ENCODE results near the gene FUCA1. TPM values are rescaled to one million over a fixed set of nuclear protein-coding genes. Genes with fewer than 3 reads are reported as not detected.
"Not testable (repeated sequence)": the region's sequence is repeated elsewhere in the genome, so short reads cannot be mapped to it uniquely, and the experiment has no call there.

Gene FUCA1
- total RNA-seq, 1 donor from 2014 or later: 17.1 TPM

DNA sequence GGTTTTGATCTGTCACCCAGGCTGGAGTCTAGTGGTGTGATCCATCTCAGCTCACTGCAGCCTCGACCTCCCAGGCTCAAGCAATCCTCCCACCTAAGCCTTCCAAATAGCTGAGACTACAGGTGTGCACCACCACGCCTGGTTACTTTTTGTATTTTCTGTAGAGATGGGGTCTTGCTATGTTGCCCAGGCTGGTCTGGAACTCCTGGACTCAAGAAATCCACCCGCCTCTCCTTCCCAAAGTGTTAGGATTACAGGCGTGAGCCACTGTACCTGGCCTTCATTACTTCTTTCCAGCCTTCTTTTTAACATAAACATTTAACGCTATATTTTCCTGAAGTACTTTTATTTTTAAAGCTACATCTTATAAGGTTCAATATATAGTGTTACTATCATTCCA lies 24.4 kb downstream of the FUCA1 start:
- DNase-seq (ENCODE audit: low read depth): no peak

DNA sequence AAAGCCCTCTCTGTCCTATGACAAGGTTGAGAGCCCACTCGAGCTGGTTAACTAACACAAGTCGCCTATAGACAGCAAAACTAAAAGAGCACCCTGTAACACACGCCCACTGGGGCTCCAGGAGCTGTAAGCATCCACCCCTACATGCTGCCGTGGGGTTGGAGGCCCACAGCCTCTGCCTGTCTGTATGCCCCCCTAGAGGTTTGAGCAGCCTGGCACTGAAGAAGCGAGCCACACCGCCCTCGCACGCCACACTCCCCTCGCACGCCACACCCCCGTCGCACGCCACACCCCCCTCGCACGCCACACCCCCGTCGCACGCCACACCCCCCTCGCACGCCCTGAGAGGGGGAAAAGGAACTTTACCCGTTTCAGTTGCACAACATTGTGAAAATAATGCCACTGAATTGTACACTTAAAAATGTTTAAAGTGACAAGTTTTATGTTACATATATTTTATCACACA lies 29.7 kb downstream of the FUCA1 start:
- peak; percentile 52 for DNase-seq (ENCODE audit: low read depth)

DNA sequence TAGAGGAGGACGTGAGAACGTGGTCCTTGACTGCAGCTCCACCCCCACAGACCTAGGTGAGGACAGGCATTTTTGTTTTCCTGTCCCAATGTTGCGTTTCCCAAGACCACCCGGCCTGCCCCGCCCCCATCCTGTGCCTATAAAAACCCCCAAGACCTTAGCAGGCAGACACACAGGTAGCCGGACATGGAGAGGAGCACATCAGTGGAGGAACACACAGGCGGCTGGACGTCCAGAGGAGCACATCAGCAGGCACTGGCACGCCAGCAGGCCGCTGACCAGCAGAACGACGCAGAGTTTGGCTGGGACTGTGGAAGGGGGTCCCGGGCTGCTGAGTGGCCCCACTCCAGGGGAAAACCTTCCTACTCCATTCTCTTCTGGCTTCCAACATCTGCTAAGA lies 30.2 kb downstream of the FUCA1 start:
- DNase-seq (ENCODE audit: low read depth): no peak

DNA sequence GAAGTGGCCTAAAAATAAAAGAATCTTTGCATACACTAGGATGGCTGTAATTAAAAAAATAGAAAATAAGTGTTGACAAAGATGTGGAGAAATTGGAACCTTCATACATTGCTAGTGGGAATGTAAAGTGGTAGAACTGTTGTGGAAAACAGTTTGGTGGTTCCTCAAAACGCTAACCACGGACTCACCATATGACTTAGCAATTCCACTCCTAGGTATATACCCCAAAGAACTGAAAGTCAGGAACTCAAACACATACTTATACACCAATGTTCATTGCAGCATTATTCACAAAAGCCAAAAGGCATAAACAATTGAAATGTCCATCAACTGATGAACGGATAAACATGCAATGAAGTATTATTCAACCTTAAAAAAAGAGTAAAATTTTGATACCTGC lies 32.1 kb downstream of the FUCA1 start:
- DNase-seq (ENCODE audit: low read depth): no peak

GRCh38 chr1:23834156-23834555 lies 33.9 kb downstream of the FUCA1 start:
- not testable (repeated sequence) for DNase-seq (ENCODE audit: low read depth)

DNA sequence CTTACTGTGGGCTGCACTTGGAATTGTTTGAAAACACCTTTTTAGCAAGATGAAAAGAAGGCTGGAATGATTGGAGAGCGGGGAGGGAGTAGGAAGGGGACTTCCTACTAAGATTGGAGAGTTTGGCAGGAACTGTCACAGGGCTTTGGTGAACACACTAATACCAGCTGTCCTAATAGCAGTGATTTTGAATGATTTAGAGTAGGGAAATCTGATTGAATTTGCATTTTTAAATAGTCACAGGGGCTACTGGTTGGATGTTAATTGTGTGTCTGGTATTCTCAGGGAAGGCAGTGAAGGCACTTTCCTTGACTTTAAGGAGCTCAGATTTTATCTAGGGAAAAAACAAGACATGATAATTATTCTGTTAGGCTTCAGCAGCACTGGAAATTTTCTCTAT lies 40.4 kb downstream of the FUCA1 start:
- DNase-seq (ENCODE audit: low read depth): no peak

- not testable (repeated sequence) for DNase-seq (ENCODE audit: low read depth)
Observed at GRCh38 chr1:23826590-23826989, 41.5 kb downstream of the FUCA1 start.

- DNase-seq (ENCODE audit: low read depth): no peak
Observed at GRCh38 chr1:23825762-23826522, 42.1 kb downstream of the FUCA1 start.

DNA sequence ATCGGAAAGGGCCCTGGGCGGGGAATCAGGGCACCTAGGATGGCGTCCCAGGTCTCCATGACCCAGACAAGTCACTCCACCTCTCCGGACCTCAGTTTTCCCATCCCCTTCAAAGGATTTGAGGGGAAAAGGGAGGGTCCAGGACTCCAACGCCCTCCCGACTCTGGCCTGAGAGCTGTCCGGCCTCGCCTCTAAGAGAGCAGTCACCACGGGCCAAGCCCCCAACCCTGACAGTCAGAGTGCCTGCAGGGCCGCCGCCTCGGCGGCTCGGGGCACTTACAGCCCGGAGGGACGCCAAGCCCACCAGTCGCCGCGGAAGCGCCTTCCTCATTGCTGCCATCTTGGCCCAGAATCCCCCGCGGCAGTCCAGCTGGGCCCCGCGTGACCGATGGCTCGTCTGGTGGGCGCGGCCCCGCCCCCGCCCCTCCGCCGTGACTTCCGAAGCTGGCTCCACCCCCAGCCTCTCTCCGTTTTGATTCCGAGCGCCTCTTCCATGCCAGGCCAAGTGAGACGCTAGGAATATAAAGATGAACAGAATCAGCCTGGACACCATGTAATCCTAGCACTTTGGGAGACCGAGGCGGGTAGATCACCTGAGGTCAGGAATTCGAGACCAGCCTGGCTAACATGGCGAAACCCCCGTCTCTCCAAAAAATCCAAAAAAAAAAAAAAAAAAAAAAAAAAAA lies 42.9 kb downstream of the FUCA1 start, which contains the start of gene HMGCL:
HMGCL (minus strand) TSS at position 354 of the 686 bp plus-strand sequence; CDS start at position 340, 14 bp downstream.
- DNase-seq (ENCODE audit: low read depth): peak; percentile 91

- peak; percentile 16 for DNase-seq (ENCODE audit: low read depth)
Observed at GRCh38 chr1:23824711-23825075, 43.4 kb downstream of the FUCA1 start.

GRCh38 chr1:23823767-23824166 lies 44.3 kb downstream of the FUCA1 start:
- DNase-seq (ENCODE audit: low read depth): no peak

DNA sequence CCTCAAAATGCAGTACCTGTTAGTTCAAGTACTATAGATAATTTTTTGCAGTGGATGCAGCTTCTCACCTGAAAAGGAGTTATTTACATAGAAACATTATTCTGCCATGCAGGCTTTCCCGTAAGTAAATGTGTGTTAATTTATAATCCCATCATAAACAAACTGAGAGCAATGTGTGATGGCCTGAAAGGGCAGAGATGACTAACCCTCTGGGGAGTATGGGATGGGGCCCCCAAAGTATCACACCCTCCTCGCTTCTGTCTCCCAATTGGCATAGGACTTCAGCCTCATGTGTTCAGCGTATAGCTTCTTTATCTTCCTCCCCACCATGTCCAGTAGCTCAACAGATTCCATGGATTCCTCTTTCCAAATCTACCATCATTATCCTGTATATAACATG lies 50.5 kb downstream of the FUCA1 start:
- no peak for DNase-seq (ENCODE audit: low read depth)

DNA sequence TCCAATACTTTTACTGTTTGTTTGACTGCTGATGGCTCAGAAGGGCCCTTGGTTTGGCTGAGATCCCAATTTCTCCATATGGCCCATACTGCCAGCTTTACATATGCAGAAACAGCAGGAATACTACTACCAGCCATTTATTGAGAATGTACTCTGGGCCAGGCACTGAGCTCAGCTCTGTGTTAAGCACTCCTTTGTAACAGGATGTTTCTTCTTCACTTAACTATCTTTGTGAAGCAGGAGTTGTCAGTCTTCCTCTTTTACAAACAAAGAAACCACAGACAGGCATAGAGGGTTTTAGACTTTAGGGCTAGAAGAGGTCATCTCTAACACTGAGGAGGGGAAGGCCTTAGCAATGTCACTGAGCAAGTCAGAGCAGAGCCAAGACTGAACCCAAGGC lies 51.2 kb downstream of the FUCA1 start:
- DNase-seq (ENCODE audit: low read depth): no peak

DNA sequence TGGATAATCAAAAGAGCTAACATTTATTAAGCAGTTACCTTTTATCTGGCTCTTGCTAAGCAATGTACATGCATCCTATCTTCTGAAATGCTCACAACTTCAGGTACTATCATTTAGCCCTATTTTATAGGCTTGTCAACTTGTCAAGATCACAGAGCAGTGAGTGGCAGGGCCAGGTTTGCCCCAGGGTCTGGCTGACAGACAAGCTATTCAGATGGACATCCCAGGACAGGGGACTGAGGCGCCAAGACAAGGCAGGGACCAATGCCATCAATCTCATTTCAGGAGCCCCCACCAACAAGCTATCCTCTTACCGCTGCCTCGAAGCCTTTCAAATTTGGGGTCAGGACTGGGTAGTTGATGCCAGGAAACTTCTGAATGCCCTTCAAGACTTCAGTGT lies 51.7 kb downstream of the FUCA1 start:
- DNase-seq (ENCODE audit: low read depth): no peak

DNA sequence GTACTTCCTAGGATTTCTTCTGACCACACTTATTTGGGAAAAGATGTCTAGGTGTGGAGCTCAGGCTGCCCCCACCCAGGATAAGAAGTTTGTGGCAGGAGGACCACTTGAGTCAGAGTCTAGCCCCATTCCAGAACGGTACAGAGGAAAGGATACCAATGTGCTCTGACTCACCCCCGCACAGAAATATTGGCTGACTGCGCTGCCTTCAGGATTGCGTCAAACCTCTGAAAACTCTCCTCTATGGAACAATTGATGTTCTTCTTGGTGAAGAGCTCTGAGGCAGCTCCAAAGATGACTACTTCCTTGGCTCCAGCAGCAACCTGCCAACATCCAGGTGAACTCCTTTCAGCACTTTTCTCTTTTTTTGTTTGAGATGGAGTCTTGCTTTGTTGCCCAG lies 54.1 kb downstream of the FUCA1 start:
- DNase-seq (ENCODE audit: low read depth): no peak

DNA sequence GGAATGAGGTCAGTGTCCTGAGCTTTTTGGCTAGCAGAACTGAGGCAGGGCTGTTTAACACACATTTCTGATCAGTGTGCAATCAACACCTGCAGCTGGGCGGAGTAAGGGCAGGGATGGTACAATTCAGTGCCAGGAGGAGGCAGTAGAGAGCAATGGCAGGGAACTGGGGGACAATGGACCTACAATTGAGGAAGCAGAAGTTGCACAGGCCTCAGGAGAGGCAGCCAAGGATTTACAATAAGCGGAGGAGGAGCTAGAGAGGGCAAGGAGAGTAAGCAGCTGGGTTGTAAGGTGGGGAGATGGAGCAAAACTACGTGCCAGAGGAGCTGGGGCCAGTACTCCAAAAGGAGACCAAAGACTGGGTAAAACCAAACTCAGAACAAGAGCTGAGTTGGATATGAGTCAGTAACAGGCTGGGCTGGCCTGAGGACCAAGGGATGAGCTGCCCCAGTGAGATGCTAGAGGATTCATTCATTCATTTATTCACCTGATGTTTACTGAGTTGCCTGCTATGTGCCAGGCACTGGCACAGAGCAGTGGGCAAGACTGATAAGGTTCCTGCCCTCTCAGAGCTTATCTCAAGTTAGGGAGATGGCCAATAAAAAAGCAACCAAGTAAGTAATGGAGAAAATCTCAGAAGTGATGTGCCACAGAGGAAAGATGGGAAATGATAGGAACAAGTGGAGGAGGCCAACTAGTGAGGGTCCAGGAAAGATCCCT lies 57.1 kb downstream of the FUCA1 start:
- no peak for DNase-seq (ENCODE audit: low read depth)

- DNase-seq (ENCODE audit: low read depth): peak; percentile 75
Observed at GRCh38 chr1:23809751-23810171, 58.3 kb downstream of the FUCA1 start.

- DNase-seq (ENCODE audit: low read depth): no peak
Observed at GRCh38 chr1:23807453-23807852, 60.6 kb downstream of the FUCA1 start.

DNA sequence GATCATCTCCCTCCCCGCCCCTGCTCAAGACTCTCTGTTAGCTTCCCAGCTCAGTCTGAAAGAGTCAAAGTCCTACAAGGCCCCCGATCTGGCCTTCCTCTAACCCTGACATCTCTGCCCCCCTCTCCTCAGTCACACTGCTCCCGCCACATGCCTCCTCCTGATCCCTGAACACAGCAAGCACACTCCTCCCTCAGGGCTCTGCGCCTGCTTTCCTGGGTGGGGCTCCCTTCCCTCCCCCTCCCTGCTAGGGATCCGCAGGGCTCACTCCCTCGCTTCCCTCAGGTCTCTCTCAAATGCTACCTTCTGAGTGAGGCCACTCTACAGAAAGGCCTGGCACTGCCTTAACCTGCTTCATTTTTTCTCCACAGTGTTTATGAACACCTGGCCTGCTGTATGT lies 61.8 kb downstream of the FUCA1 start:
- DNase-seq (ENCODE audit: low read depth): no peak

GRCh38 chr1:23805025-23805424 lies 63.1 kb downstream of the FUCA1 start:
- no peak for DNase-seq (ENCODE audit: low read depth)

DNA sequence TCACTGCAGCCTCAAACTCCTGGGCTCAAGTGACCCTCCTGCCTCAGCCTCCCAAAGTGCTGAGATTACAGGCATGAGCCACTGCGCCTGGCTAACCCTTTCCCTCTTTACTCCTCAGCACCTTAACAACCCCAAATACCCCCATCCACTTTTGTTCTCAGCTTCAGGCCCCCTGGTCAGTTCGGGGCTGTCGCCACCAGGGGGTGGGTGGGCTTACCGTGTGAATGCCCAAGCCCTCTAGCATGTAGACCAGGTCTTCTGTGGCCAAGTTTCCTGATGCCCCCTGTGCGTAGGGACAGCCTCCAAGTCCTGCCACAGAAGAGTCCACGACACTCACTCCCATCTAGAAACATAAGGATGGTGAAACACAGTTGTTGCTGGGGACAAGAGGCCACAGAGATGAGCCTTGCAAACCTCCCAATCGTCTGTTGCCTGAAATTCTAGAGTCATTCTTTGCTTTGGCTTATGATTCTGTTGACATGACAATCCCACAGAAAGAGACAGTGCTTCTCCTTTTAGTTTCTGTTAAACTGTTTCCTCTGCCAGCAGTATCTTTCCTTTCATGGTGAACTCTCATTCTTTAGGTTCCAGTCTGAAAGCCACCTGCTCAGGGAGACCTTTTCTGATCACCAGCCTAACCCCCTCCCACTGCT lies 63.8 kb downstream of the FUCA1 start:
- DNase-seq (ENCODE audit: low read depth): no peak

DNA sequence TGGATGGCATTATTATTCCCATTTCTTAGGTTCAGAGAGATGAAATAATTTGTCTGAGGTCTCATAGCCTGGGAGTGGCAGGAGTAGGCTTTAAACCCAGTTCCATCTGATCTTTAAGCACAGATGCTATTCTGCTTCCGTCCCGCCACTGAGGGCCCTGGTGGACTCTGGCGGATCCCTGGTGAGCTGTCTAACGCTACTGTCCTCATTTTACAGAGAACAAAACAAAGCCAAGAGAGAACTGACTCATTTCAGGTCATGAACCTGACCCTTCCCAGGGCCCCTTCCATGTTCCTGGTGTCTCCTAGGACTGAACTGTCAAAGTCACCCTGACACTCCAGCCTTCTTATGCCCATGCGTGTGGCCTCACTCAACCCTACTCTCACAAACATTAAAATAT lies 64.4 kb downstream of the FUCA1 start:
- DNase-seq (ENCODE audit: low read depth): no peak

All from myocyte (in vitro differentiated cells).